Lower leg skin (tissue), 3 donors: ENCODE measurements around the gene EMILIN2.

Experiments
- POLR2A ChIP-seq, 2 donors: fragments of 450-650 bp; IDR thresholded peaks; one replicate each; pipeline ENCODE4 v1.6.1; 2016 to 2017; ENCODE audit warnings: antibody characterized with exemption in 2 of 2, mild to moderate bottlenecking in 1 of 2, moderate library complexity in 1 of 2
- TF ChIP-seq, protein P1 (sequence below), 3 donors: fragments of 450-650 bp; IDR thresholded peaks; one replicate each; pipeline ENCODE4 v1.5.1; 2016; ENCODE audit warnings: antibody characterized with exemption in 3 of 3, mild to moderate bottlenecking in 3 of 3, moderate library complexity in 2 of 3

DNA sequence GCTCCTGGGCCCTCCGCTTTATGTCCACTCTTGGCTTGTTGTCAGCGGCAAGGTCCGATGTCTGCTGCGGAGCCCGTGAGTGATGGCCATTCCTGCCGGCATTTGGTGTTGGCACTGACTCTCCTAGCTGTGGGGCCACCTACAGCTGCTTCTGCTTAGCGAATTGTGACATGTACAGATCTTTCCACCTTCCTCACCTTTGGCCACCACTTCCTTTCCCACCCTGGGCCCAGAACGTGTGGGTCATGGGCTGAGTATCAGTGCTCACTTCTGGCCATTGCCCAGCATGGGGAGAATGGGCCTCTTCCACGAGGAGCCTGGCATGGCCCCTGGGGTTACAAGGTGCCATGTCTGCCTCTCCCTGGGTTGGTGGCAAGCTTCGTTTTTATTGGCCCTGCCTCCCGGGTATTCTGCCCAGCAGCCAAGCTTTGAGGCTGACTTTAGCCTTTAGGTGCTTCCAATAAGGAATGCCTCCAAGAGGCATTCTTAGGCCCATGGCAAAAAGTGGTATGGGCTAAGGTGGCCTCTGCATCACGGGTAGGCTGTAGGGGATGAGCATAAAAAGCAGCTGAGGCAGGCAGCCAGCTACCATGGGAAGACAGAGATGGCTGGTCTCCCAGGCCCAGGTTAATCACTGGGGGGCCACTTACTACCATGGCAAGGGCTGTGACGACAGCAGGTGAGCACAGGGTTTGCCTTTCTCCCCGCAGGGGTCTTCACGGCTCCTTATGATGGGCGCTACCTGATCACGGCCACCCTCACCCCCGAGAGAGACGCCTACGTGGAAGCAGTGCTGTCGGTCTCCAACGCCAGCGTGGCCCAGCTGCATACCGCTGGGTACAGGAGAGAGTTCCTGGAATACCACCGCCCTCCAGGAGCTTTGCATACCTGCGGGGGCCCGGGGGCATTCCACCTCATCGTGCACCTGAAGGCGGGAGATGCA lies 65.8 kb downstream of the EMILIN2 start:
- TF ChIP-seq, protein P1, sequence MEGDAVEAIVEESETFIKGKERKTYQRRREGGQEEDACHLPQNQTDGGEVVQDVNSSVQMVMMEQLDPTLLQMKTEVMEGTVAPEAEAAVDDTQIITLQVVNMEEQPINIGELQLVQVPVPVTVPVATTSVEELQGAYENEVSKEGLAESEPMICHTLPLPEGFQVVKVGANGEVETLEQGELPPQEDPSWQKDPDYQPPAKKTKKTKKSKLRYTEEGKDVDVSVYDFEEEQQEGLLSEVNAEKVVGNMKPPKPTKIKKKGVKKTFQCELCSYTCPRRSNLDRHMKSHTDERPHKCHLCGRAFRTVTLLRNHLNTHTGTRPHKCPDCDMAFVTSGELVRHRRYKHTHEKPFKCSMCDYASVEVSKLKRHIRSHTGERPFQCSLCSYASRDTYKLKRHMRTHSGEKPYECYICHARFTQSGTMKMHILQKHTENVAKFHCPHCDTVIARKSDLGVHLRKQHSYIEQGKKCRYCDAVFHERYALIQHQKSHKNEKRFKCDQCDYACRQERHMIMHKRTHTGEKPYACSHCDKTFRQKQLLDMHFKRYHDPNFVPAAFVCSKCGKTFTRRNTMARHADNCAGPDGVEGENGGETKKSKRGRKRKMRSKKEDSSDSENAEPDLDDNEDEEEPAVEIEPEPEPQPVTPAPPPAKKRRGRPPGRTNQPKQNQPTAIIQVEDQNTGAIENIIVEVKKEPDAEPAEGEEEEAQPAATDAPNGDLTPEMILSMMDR (IDR thresholded peaks at IDR 0.05): no peak
- no peak for TF ChIP-seq POLR2A (IDR thresholded peaks at IDR 0.05)
